CD4-positive, CD25-positive, alpha-beta regulatory T cell (primary cell): ENCODE measurements around the gene ACTN1. TPM values are rescaled to one million over a fixed set of nuclear protein-coding genes. Genes with fewer than 3 reads are reported as not detected.
A peak's percentile ranks its signal among the peaks of the same experiment; 100 is the strongest.

ENCODE experiments used
- ATAC-seq, 2 donors: fragments of 150-1000 bp; cut with Tn5 transposase; one replicate each; pipeline ENCODE4 v1.10.0; 2021; ENCODE audit warnings: low read depth in 2 of 2, moderate number of reproducible peaks in 2 of 2, moderate library complexity in 1 of 2
- DNase-seq, 3 donors: peaks; one replicate each; pipeline versions ENCODE4 v3.0.0 to v3.0.0-alpha.2; 2012 to 2022; ENCODE audit warnings: mixed read lengths in 1 of 3
- H3K27ac ChIP-seq: one replicate; pipeline ENCODE4 v1.7.0; 2013; ENCODE audit warnings: mild to moderate bottlenecking, low read length; ENCODE audit not compliant: insufficient read depth, poor library complexity, severe bottlenecking
- H3K27me3 ChIP-seq: one replicate; pipeline ENCODE4 v1.7.0; 2013; ENCODE audit warnings: low read length; ENCODE audit not compliant: control insufficient read depth, insufficient read depth
- H3K36me3 ChIP-seq: one replicate; pipeline ENCODE4 v1.7.0; 2013; ENCODE audit warnings: mild to moderate bottlenecking, low read length, moderate library complexity; ENCODE audit not compliant: control insufficient read depth, insufficient read depth
- H3K4me1 ChIP-seq: 2 replicates; pipeline ENCODE4 v1.7.0; 2013; ENCODE audit warnings: mild to moderate bottlenecking, low read length; ENCODE audit not compliant: insufficient read depth, control insufficient read depth, poor library complexity, severe bottlenecking
- H3K4me3 ChIP-seq: one replicate; pipeline ENCODE4 v1.7.0; 2013; ENCODE audit warnings: low read depth, mild to moderate bottlenecking, low read length, moderate library complexity
- H3K9me3 ChIP-seq, 2 experiments: 1 replicate in 1 of 2; 2 replicates in 1 of 2; pipeline ENCODE4 v1.7.0; 2013; ENCODE audit warnings: low read length in 2 of 2, mild to moderate bottlenecking in 1 of 2, moderate library complexity in 1 of 2; ENCODE audit not compliant: control insufficient read depth in 2 of 2
- H3K27ac Mint-ChIP-seq, 3 donors: one replicate each; pipeline ENCODE4 v1.8.0; 2020 to 2022; ENCODE audit warnings: mild to moderate bottlenecking in 3 of 3, mixed read lengths in 3 of 3, moderate library complexity in 2 of 3
- H3K27me3 Mint-ChIP-seq: one replicate; pipeline ENCODE4 v1.8.0; 2022; ENCODE audit warnings: mild to moderate bottlenecking, mixed read lengths
- H3K36me3 Mint-ChIP-seq: one replicate; pipeline ENCODE4 v1.8.0; 2020; ENCODE audit warnings: mixed read lengths
- H3K4me1 Mint-ChIP-seq, 4 donors: one replicate each; pipeline ENCODE4 v1.8.0; 2020 to 2022; ENCODE audit warnings: mixed read lengths in 4 of 4, mild to moderate bottlenecking in 1 of 4
- H3K4me3 Mint-ChIP-seq, 4 donors: one replicate each; pipeline ENCODE4 v1.8.0; 2020 to 2022; ENCODE audit warnings: mild to moderate bottlenecking in 4 of 4, mixed read lengths in 4 of 4, moderate library complexity in 3 of 4
- H3K9me3 Mint-ChIP-seq, 7 donors: one replicate each; pipeline ENCODE4 v1.8.0; 2020 to 2022; ENCODE audit warnings: mixed read lengths in 7 of 7, mild to moderate bottlenecking in 3 of 7, moderate library complexity in 2 of 7
- polyA plus RNA-seq, 4 donors: library from polyadenylated mRNA; unstranded; fragments of 300-500 nt; fragmentation: Illumina TruSeq; gene quantifications; one replicate each; pipeline ENCODE4 v1.2.3, GENCODE V29; 2021
- total RNA-seq: library from RNA; stranded (reverse); gene quantifications from one replicate; pipeline ENCODE4 v1.2.3, GENCODE V29; 2022

ACTN1 gene
- total and polyA plus RNA-seq, 5 donors from 2014 or later: 28.3 to 78.8 (median 47.5) TPM

DNA sequence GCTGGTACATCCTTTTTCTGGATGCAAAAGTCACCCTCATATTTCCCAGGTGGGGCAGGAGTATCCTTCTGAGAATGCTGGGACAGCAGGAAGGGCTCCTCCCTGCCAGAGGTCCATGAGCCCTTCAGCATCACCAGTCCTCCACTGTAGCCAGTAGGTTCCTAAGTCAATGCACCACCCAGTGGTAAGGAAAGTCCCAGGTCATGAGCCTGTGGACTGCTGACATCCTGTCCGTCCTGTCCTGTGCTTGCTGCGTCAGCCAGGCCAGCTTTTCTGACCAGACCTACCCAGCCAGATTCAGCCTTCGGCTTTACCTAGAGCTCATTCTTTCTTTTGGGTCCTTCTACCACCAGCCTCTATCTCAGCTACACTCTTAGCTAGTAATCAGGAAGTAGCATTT is 23.0 kb upstream of the ACTN1 start:
- Histone ChIP-seq H3K27ac (no peak overlapping the region), H3K4me3 (no peak overlapping the region), H3K27me3 (no peaks in the 10 kb centered on the region), H3K9me3 (no peaks in the 10 kb centered on the region), H3K36me3 (no peaks in the 10 kb centered on the region), H3K4me1 (no peaks in the 10 kb centered on the region)
- no peak overlapping the region for H3K4me3 Mint-ChIP-seq
- H3K27ac Mint-ChIP-seq: peak overlapping the region in 2 of 3 donors; percentile 22 to 25
- H3K4me1 Mint-ChIP-seq: peaks cover 0 to 9% (median 1%) of the 10 kb centered on the region in 4 donors
- H3K36me3 Mint-ChIP-seq: no peaks in the 10 kb centered on the region
- no peaks in the 10 kb centered on the region for H3K9me3 Mint-ChIP-seq
- DNase-seq: peak in 2 of 3 donors; percentile 13 to 37
- peaks cover 19% of the 10 kb centered on the region for H3K27me3 Mint-ChIP-seq
- ATAC-seq: peak; percentile 31 to 55

DNA sequence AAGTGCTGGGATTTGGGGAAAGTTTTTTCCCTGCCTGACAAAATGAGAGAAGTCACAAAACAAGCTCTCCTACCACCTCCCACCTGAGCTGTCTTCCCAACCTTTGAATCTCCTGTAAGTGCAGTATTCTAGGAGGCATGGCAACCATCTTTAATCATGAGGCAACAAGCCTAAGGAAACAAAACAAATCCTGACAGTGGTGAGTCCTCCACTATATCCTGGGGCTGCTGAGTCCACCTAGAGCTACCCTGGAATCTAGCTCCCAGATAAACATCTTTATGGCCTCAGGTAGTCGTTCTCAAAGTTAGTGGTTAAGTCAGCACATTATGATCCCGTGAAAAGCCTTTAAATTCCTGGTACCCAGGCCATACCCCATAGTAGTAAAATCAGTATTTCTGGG is 22.3 kb upstream of the ACTN1 start:
- Histone ChIP-seq H3K36me3 (no peaks in the 10 kb centered on the region), H3K9me3 (no peaks in the 10 kb centered on the region), H3K27ac (no peak overlapping the region), H3K4me1 (no peaks in the 10 kb centered on the region), H3K27me3 (no peaks in the 10 kb centered on the region), H3K4me3 (no peak overlapping the region)
- no peaks in the 10 kb centered on the region for H3K36me3 Mint-ChIP-seq
- peaks cover 19% of the 10 kb centered on the region for H3K27me3 Mint-ChIP-seq
- no peak for ATAC-seq
- peaks cover 0 to 9% (median 1%) of the 10 kb centered on the region in 4 donors for H3K4me1 Mint-ChIP-seq
- H3K27ac Mint-ChIP-seq: no peak overlapping the region
- no peak for DNase-seq
- no peak overlapping the region for H3K4me3 Mint-ChIP-seq
- no peaks in the 10 kb centered on the region for H3K9me3 Mint-ChIP-seq

DNA sequence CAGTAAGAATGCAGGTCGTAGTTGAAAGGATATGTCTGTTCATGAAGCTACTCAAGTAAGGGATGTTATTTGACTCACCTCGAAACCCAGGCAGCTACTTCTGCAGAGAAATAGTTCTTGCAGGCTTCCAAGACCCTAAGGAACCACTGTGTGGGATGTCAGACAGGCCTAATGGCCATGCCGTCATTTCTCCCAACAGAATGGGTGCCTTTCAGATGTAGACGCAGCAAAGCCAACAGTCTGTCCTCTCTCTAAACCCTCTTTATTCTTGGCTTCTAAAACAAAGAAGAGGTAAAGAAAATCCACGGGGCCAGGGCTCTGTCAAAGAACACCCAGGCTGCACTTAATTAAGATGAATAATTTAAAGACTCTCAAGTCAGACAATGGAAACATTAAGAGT is 19.0 kb upstream of the ACTN1 start:
- DNase-seq (no peak), ATAC-seq (no peak)
- H3K4me1 ChIP-seq: peaks cover 5% of the 10 kb centered on the region
- H3K36me3 Mint-ChIP-seq: no peaks in the 10 kb centered on the region
- no peak overlapping the region for H3K4me3 Mint-ChIP-seq
- H3K4me1 Mint-ChIP-seq: peaks cover 6 to 34% (median 6%) of the 10 kb centered on the region in 4 donors
- no peaks in the 10 kb centered on the region for H3K9me3 ChIP-seq
- no peak overlapping the region for H3K27ac ChIP-seq
- H3K9me3 Mint-ChIP-seq: peaks cover 0 to 2% (median 0%) of the 10 kb centered on the region in 7 donors
- H3K27me3 Mint-ChIP-seq: peaks cover 8% of the 10 kb centered on the region
- H3K36me3 ChIP-seq: no peaks in the 10 kb centered on the region
- H3K27ac Mint-ChIP-seq: no peak overlapping the region
- H3K4me3 ChIP-seq: no peak overlapping the region
- no peaks in the 10 kb centered on the region for H3K27me3 ChIP-seq

DNA sequence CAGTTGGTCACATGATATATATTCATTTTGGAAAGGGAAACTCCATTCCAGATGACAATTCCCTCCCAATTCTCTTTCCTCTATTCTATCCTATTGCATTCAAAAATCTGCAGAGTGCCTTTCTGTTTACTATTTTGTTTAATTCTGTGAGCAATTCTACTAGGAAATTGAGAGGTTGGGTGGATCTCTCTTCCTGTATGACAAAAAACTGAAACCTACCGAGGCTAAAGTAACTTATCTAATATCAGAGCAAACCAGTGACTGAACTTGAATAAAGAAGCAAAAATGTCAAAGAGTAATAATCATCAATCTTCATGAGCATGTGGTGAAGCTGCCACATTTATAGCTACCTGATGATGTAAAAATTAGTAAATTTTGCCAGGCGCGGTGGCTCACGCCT is 16.6 kb upstream of the ACTN1 start:
- H3K36me3 ChIP-seq: no peaks in the 10 kb centered on the region
- no peaks in the 10 kb centered on the region for H3K9me3 ChIP-seq
- H3K27ac Mint-ChIP-seq: peak overlapping the region in 2 of 3 donors; percentile 7 to 72
- H3K27me3 ChIP-seq: no peaks in the 10 kb centered on the region
- peaks cover 4% of the 10 kb centered on the region for H3K27me3 Mint-ChIP-seq
- H3K4me3 ChIP-seq: no peak overlapping the region
- peaks cover 5% of the 10 kb centered on the region for H3K4me1 ChIP-seq
- H3K36me3 Mint-ChIP-seq: no peaks in the 10 kb centered on the region
- H3K9me3 Mint-ChIP-seq: peaks cover 0 to 2% (median 0%) of the 10 kb centered on the region in 7 donors
- H3K4me3 Mint-ChIP-seq: peak overlapping the region in 3 of 4 donors; percentile 4 to 36 (median 7)
- no peak overlapping the region for H3K27ac ChIP-seq
- H3K4me1 Mint-ChIP-seq: peaks cover 4 to 28% (median 6%) of the 10 kb centered on the region in 4 donors
- ATAC-seq: peak in 1 of 2 donors; percentile 64
- DNase-seq: peak in 1 of 3 donors; percentile 81

DNA sequence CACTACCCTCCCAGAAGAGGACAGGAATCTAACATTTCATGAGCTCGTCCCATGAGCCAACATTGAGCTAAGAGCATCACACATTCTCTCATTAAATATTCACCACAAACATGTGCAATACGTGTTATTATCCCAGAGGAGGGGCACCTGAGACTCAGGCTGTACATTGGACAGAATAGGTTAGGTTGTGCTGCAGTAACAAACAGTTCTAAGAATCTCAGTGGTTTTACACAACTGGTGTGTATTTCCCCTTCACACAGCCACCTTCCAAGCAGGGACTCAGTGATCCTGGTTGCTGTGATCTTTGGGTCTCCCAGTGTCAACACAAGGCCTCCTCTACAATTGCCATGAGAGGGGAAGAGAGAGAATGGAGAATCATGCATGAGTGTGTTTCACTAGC is 15.0 kb upstream of the ACTN1 start:
- ATAC-seq: no peak
- Histone ChIP-seq H3K9me3 (no peaks in the 10 kb centered on the region), H3K27me3 (no peaks in the 10 kb centered on the region), H3K36me3 (no peaks in the 10 kb centered on the region), H3K27ac (no peak overlapping the region), H3K4me1 (peaks cover 5% of the 10 kb centered on the region), H3K4me3 (no peak overlapping the region)
- no peaks in the 10 kb centered on the region for H3K36me3 Mint-ChIP-seq
- H3K9me3 Mint-ChIP-seq: peaks cover 0 to 2% (median 0%) of the 10 kb centered on the region in 7 donors
- peaks cover 6% of the 10 kb centered on the region for H3K27me3 Mint-ChIP-seq
- peak overlapping the region in 2 of 3 donors; percentile 42 to 43 for H3K27ac Mint-ChIP-seq
- no peak for DNase-seq
- H3K4me1 Mint-ChIP-seq: peaks cover 4 to 30% (median 6%) of the 10 kb centered on the region in 4 donors
- H3K4me3 Mint-ChIP-seq: peak overlapping the region in 1 of 4 donors; percentile 19

DNA sequence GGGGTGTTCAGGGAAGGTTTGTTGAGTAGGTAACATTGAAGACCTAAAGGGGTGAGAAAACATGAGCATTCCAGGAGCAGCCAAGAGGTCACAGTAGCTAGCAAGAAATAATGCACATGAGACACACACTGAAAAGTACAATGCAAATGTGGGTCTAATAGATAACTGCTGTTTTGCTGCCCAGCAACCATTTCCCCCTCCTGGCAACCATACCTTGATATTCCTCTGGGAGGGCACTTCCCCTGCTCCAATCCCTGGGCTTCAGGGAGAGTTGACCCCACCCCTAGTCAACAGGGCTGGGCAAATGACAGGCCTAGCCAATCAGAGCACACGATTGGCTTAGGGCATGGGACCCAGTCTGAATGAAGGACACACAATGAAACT is 8.5 kb upstream of the ACTN1 start:
- Histone ChIP-seq H3K4me1 (no peaks in the 10 kb centered on the region), H3K27me3 (no peaks in the 10 kb centered on the region), H3K4me3 (no peak overlapping the region), H3K27ac (no peak overlapping the region), H3K9me3 (no peaks in the 10 kb centered on the region), H3K36me3 (no peaks in the 10 kb centered on the region)
- DNase-seq: no peak
- H3K4me1 Mint-ChIP-seq: peaks cover 0 to 25% (median 3%) of the 10 kb centered on the region in 4 donors
- peaks cover 15% of the 10 kb centered on the region for H3K27me3 Mint-ChIP-seq
- no peaks in the 10 kb centered on the region for H3K36me3 Mint-ChIP-seq
- ATAC-seq: no peak
- no peaks in the 10 kb centered on the region for H3K9me3 Mint-ChIP-seq
- no peak overlapping the region for H3K4me3 Mint-ChIP-seq
- no peak overlapping the region for H3K27ac Mint-ChIP-seq

DNA sequence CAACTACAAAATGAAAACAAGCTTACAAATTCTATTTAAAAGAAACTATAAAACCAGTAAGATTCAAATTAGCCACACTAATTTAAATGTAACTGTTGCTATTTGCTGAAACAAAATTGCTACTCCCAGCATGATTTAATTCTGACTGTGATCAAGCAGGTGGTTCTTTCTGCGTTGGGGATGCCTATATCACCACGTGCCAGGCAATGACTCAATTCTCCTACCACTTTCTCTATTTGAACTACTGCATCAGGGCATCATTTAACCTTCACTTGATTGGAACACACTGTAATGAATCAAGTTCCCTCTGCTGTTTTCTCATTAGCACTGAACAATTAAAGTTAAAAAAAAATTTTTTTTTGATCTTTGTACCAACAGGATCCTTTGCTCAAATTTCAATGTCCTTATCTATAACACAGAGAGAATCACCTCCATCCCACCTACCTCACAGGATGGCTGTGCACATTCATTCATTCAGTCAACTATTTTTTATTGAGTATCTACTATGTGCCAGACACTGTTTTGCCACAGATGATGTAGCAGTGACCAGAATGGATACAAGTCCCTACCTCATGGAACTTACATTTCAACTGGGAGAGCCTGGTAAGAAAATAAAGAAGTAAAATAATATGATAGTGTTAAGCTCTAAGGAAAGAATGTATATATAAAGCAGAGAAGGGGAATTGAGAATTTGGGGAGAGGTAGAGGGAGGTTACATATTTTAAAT is 8.0 kb upstream of the ACTN1 start:
- Histone ChIP-seq H3K4me3 (no peak overlapping the region), H3K27me3 (no peaks in the 10 kb centered on the region), H3K27ac (no peak overlapping the region), H3K4me1 (no peaks in the 10 kb centered on the region), H3K36me3 (no peaks in the 10 kb centered on the region), H3K9me3 (no peaks in the 10 kb centered on the region)
- Mint-ChIP-seq H3K4me1 (peaks cover 0 to 25% (median 3%) of the 10 kb centered on the region in 4 donors), H3K4me3 (no peak overlapping the region), H3K27me3 (peaks cover 15% of the 10 kb centered on the region), H3K36me3 (no peaks in the 10 kb centered on the region), H3K27ac (peak overlapping the region in 2 of 3 donors; percentile 16 to 55), H3K9me3 (no peaks in the 10 kb centered on the region)
- DNase-seq (peak in 1 of 3 donors; percentile 70), ATAC-seq (peak; percentile 68 to 72)

DNA sequence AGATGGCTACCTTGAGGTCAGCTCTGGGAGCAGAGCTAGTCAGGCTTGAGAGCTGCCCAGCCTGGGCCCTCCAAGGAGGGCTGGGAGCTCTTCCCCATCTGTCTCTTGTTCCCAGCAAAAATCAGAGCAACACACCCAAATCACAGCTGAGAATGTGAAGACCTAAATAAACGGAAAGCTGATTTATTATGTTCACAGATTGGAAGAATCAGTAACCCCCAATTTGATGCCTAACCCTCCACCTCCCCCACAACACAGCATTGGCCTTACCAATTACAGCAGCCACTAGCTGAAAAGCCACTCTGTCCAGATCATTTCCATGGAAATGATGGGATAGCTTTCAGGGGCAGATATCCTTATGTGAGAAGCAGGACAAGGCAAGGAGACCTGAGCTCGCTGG is 7.1 kb upstream of the ACTN1 start:
- H3K4me1 Mint-ChIP-seq: peaks cover 0 to 31% (median 3%) of the 10 kb centered on the region in 4 donors
- no peak overlapping the region for H3K27ac ChIP-seq
- H3K4me3 Mint-ChIP-seq: no peak overlapping the region
- H3K9me3 ChIP-seq: no peaks in the 10 kb centered on the region
- no peak overlapping the region for H3K4me3 ChIP-seq
- DNase-seq (no peak), ATAC-seq (no peak)
- H3K36me3 ChIP-seq: no peaks in the 10 kb centered on the region
- peak overlapping the region in 2 of 3 donors; percentile 55 to 74 for H3K27ac Mint-ChIP-seq
- H3K27me3 Mint-ChIP-seq: peaks cover 15% of the 10 kb centered on the region
- no peaks in the 10 kb centered on the region for H3K9me3 Mint-ChIP-seq
- H3K36me3 Mint-ChIP-seq: no peaks in the 10 kb centered on the region
- H3K4me1 ChIP-seq: no peaks in the 10 kb centered on the region
- no peaks in the 10 kb centered on the region for H3K27me3 ChIP-seq
